Lower leg skin (tissue), 4 donors: ENCODE data around the gene MGAT4A. TPM values are rescaled to one million over a fixed set of nuclear protein-coding genes. Genes with fewer than 3 reads are reported as not detected.
"Not testable (repeated sequence)": the region's sequence is repeated elsewhere in the genome, so short reads cannot be mapped to it uniquely, and the experiment has no call there.

ENCODE experiments used
- DNase-seq, 2 donors: peaks; one replicate each; pipeline ENCODE4 v3.0.0-alpha.2; 2019; ENCODE audit warnings: low spot score in 2 of 2
- H3K4me3 ChIP-seq: fragments of 200-600 bp; sonication (generic); 2 replicates; pipeline ENCODE4 v1.5.1; 2017; ENCODE audit warnings: mild to moderate bottlenecking, low read depth; ENCODE audit not compliant: poor library complexity, severe bottlenecking
- CTCF ChIP-seq, 3 donors: fragments of 450-650 bp; IDR thresholded peaks; one replicate each; pipeline ENCODE4 v1.5.1; 2016; ENCODE audit warnings: antibody characterized with exemption in 3 of 3, mild to moderate bottlenecking in 3 of 3, moderate library complexity in 2 of 3
- POLR2A ChIP-seq, 2 donors: fragments of 450-650 bp; IDR thresholded peaks; one replicate each; pipeline ENCODE4 v1.6.1; 2016 to 2017; ENCODE audit warnings: antibody characterized with exemption in 2 of 2, mild to moderate bottlenecking in 1 of 2, moderate library complexity in 1 of 2
- WGBS, 2 donors: methylation state at CpG; one replicate each; pipeline ENCODE4 v1.1.5; 2018; 5-methylcytosine and 5-hydroxymethylcytosine counted together
- intact Hi-C: fragments of 100-400 bp; cut with DNase I; formaldehyde crosslinking; loops from one replicate; pipeline ENCODE4 v1.15.0; 2023; ENCODE audit warnings: low total_unique reads
- total RNA-seq, 4 donors: library from RNA; depleted of rRNA; stranded (reverse); fragments of >200 nt; gene quantifications; one replicate each; pipeline ENCODE4 v1.1.0, GENCODE V29; 2016

The MGAT4A gene
- total RNA-seq, 4 donors from 2014 or later = 7.3 to 24.9 (median 14.2) TPM

- intact Hi-C loops = no loop called here
- WGBS, 2 donors = 88 to 90% methylated on average over 12 of the region's 12 CpGs
These were observed 67.3 kb downstream of the MGAT4A start for GRCh38 chr2:98663511-98664090.

GRCh38 chr2:98659491-98659840 is 71.5 kb downstream of the MGAT4A start:
- intact Hi-C loops, DNase-seq, H3K4me3 ChIP-seq: not testable (repeated sequence)
- 93 to 97% methylated on average over 3 of the region's 3 CpGs for WGBS, 2 donors

More at GRCh38 chr2:98663511-98664090, 67.3 kb downstream of the MGAT4A start:
- H3K4me3 ChIP-seq = no peak overlapping the region
- no peak for DNase-seq
- no peak for TF ChIP-seq CTCF (IDR thresholded peaks at IDR 0.05)
- TF ChIP-seq POLR2A (IDR thresholded peaks at IDR 0.05) = no peak

GRCh38 chr2:98658816-98659490 is 72.0 kb downstream of the MGAT4A start:
- H3K4me3 ChIP-seq = no peak overlapping the region
- TF ChIP-seq CTCF (IDR thresholded peaks at IDR 0.05) = no peak
- TF ChIP-seq POLR2A (IDR thresholded peaks at IDR 0.05) = no peak
- intact Hi-C loops = no loop called here
- WGBS, 2 donors = 92 to 97% methylated on average over 4 of the region's 4 CpGs
- DNase-seq = no peak

- intact Hi-C loops = no loop called here
These were observed 74.1 kb downstream of the MGAT4A start for GRCh38 chr2:98656800-98657199.

GRCh38 chr2:98654699-98655495 is 76.0 kb downstream of the MGAT4A start:
- no peak overlapping the region for H3K4me3 ChIP-seq
- TF ChIP-seq POLR2A (IDR thresholded peaks at IDR 0.05) = no peak
- no peak for TF ChIP-seq CTCF (IDR thresholded peaks at IDR 0.05)
- intact Hi-C loops = no loop called here
- 88 to 91% methylated on average over 3 of the region's 3 CpGs for WGBS, 2 donors
- no peak for DNase-seq

More at GRCh38 chr2:98656800-98657199, 74.1 kb downstream of the MGAT4A start:
- no peak for TF ChIP-seq POLR2A (IDR thresholded peaks at IDR 0.05)
- no peak for TF ChIP-seq CTCF (IDR thresholded peaks at IDR 0.05)
- no peak overlapping the region for H3K4me3 ChIP-seq
- 74 to 89% methylated on average over 4 of the region's 4 CpGs for WGBS, 2 donors
- no peak for DNase-seq

- intact Hi-C loops = no loop called here
- TF ChIP-seq POLR2A (IDR thresholded peaks at IDR 0.05) (no peak), CTCF (IDR thresholded peaks at IDR 0.05) (no peak)
- H3K4me3 ChIP-seq = no peak overlapping the region
- DNase-seq = no peak
- 92 to 94% methylated on average over 1 of the region's 1 CpG for WGBS, 2 donors
These were observed 79.9 kb downstream of the MGAT4A start for GRCh38 chr2:98650998-98651397.
